SKM-1 (cell line): ENCODE data around the gene CNN3.

Experiments used
- DNase-seq: peaks from one replicate; lab custom pipeline; 2025; ENCODE audit not compliant: unreplicated experiment; lab: John Stamatoyannopoulos, UW

The CNN3 gene

GRCh38 chr1:94926915-94927404 lies at the start of gene CNN3:
CNN3 (minus strand) TSS chr1:94927110; CDS start chr1:94926894, 216 bp downstream.
- DNase-seq = peak; percentile 62

- DNase-seq = no peak
Observed at GRCh38 chr1:94974824-94975223, 47.9 kb upstream of the CNN3 start.

- DNase-seq = no peak
Observed at GRCh38 chr1:94974241-94974640, 47.3 kb upstream of the CNN3 start.

- DNase-seq = no peak
Observed at GRCh38 chr1:94973309-94973922, 46.5 kb upstream of the CNN3 start.

- DNase-seq = no peak
Observed at GRCh38 chr1:94971491-94971924, 44.6 kb upstream of the CNN3 start.

- no peak for DNase-seq
Observed at GRCh38 chr1:94970783-94971182, 43.9 kb upstream of the CNN3 start.

GRCh38 chr1:94969137-94969536 lies 42.2 kb upstream of the CNN3 start:
- DNase-seq = no peak

GRCh38 chr1:94966033-94966432 lies 39.1 kb upstream of the CNN3 start:
- DNase-seq = no peak

GRCh38 chr1:94963864-94964263 lies 37.0 kb upstream of the CNN3 start:
- no peak for DNase-seq

- DNase-seq = peak; percentile 62
Observed at GRCh38 chr1:94962409-94963265, 35.7 kb upstream of the CNN3 start.

- no peak for DNase-seq
Observed at GRCh38 chr1:94961988-94962387, 35.1 kb upstream of the CNN3 start.

- DNase-seq = no peak
Observed at GRCh38 chr1:94961582-94961981, 34.7 kb upstream of the CNN3 start.

- no peak for DNase-seq
Observed at GRCh38 chr1:94958081-94958480, 31.2 kb upstream of the CNN3 start.

GRCh38 chr1:94955767-94956632 lies 29.1 kb upstream of the CNN3 start:
- DNase-seq = no peak

GRCh38 chr1:94954263-94955220 lies 27.6 kb upstream of the CNN3 start:
- no peak for DNase-seq

GRCh38 chr1:94953746-94954145 lies 26.8 kb upstream of the CNN3 start:
- DNase-seq = no peak

GRCh38 chr1:94953107-94953506 lies 26.2 kb upstream of the CNN3 start:
- DNase-seq = no peak

GRCh38 chr1:94952539-94952938 lies 25.6 kb upstream of the CNN3 start:
- DNase-seq = no peak

- DNase-seq = no peak
Observed at GRCh38 chr1:94951509-94952208, 24.7 kb upstream of the CNN3 start.

- no peak for DNase-seq
Observed at GRCh38 chr1:94951046-94951445, 24.1 kb upstream of the CNN3 start.
